H1 (cell line): ENCODE data around the gene HOMER3. TPM values are rescaled to one million over a fixed set of nuclear protein-coding genes. Genes with fewer than 3 reads are reported as not detected.

Experiments used
- CTCF ChIA-PET: fragments of 300-600 bp; sonication (Branson Sonifier 250); formaldehyde crosslinking; loops from one replicate; lab custom pipeline; 2021; ENCODE audit not compliant: partially characterized antibody; lab: Charles Lee
- POLR2A ChIA-PET: fragments of 300-600 bp; sonication (Branson Sonifier 250); formaldehyde crosslinking; loops from one replicate; lab custom pipeline; 2021; ENCODE audit warnings: inconsistent platforms; ENCODE audit not compliant: partially characterized antibody; lab: Charles Lee
- DNase-seq, 2 experiments: peaks; one replicate each; pipeline versions ENCODE4 v3.0.0 to v3.0.0-alpha.2; 2010 to 2022; ENCODE audit warnings: low spot score in 2 of 2, low read depth in 1 of 2, mixed read lengths in 1 of 2
- FAIRE-seq: peaks from 2 replicates; lab custom pipeline; 2011; peaks lifted over from hg19 to GRCh38; lab: Jason Lieb, UNC
- H2AFZ ChIP-seq: 2 replicates; pipeline ENCODE4 v1.8.1; 2012; ENCODE audit warnings: low read length, inconsistent platforms
- H2AK5ac ChIP-seq: 2 replicates; pipeline ENCODE4 v1.6.1; 2013; ENCODE audit warnings: low read depth, low read length
- H2BK120ac ChIP-seq: replicated peaks from 2 replicates; pipeline ENCODE3; 2013; ENCODE audit warnings: low read depth, low read length, inconsistent platforms
- H2BK12ac ChIP-seq: 2 replicates; pipeline ENCODE4 v1.6.1; 2013; ENCODE audit warnings: low read depth, low read length
- H2BK15ac ChIP-seq: 2 replicates; pipeline ENCODE4 v1.6.1; 2013; ENCODE audit warnings: low read length
- H2BK20ac ChIP-seq: 2 replicates; pipeline ENCODE4 v1.6.1; 2013; ENCODE audit warnings: low read length
- H2BK5ac ChIP-seq: 2 replicates; pipeline ENCODE4 v1.6.1; 2013; ENCODE audit warnings: low read depth, low read length
- H3K14ac ChIP-seq: 2 replicates; pipeline ENCODE4 v1.6.1; 2013; ENCODE audit warnings: inconsistent platforms; ENCODE audit not compliant: insufficient read length
- H3K18ac ChIP-seq: 2 replicates; pipeline ENCODE4 v1.6.1; 2013; ENCODE audit warnings: low read length; ENCODE audit errors: extremely low read depth
- H3K23ac ChIP-seq: 2 replicates; pipeline ENCODE4 v1.6.1; 2013; ENCODE audit warnings: inconsistent platforms; ENCODE audit not compliant: insufficient read length
- H3K23me2 ChIP-seq: 2 replicates; pipeline ENCODE4 v1.6.1; 2013; ENCODE audit warnings: low read depth, low read length
- H3K27ac ChIP-seq: 2 replicates; pipeline ENCODE4 v1.6.1; 2011; ENCODE audit warnings: low read depth, low read length, inconsistent platforms
- H3K27me3 ChIP-seq, 4 experiments: replicated peaks in 1 of 4; 1 replicate in 1 of 4; 2 replicates in 3 of 4; pipeline versions ENCODE4 v1.6.1 to v1.8.1; 2011 to 2013; ENCODE audit warnings: low read length in 3 of 4, mild to moderate bottlenecking in 3 of 4, inconsistent platforms in 2 of 4, mixed read lengths in 2 of 4, moderate library complexity in 1 of 4; ENCODE audit not compliant: control insufficient read depth in 3 of 4, insufficient read depth in 3 of 4; ENCODE audit errors: extremely low read depth in 1 of 4
- H3K36me3 ChIP-seq, 4 experiments: 2 replicates each; pipeline versions ENCODE4 v1.6.1 to v1.8.1; 2011 to 2013; ENCODE audit warnings: mild to moderate bottlenecking in 4 of 4, low read length in 3 of 4, moderate library complexity in 2 of 4, control low read depth in 1 of 4, inconsistent platforms in 1 of 4; ENCODE audit not compliant: insufficient read depth in 4 of 4, control insufficient read depth in 2 of 4
- H3K4ac ChIP-seq: replicated peaks from 2 replicates; pipeline ENCODE3; 2013; ENCODE audit warnings: low read length, low read depth, mixed read lengths, inconsistent platforms; ENCODE audit not compliant: insufficient read length
- H3K4me1 ChIP-seq, 4 experiments: replicated peaks in 1 of 4; 1 replicate in 1 of 4; 2 replicates in 3 of 4; pipeline versions ENCODE4 v1.6.1 to v1.8.1; 2011 to 2013; ENCODE audit warnings: low read length in 3 of 4, inconsistent platforms in 2 of 4, mixed read lengths in 1 of 4; ENCODE audit not compliant: insufficient read depth in 4 of 4, control insufficient read depth in 3 of 4
- H3K4me2 ChIP-seq, 2 experiments: 2 replicates each; pipeline versions ENCODE4 v1.6.1 to v1.8.1; 2011 to 2013; ENCODE audit warnings: low read depth in 2 of 2, low read length in 2 of 2, control low read depth in 1 of 2, inconsistent platforms in 1 of 2, mild to moderate bottlenecking in 1 of 2; ENCODE audit not compliant: insufficient read depth in 1 of 2
- H3K4me3 ChIP-seq, 4 experiments: fragments of 200-600, 300-600 bp in 1 of 4; sonication (generic), shearing (Covaris generic), sonication (Bioruptor Twin) in 1 of 4; 2 replicates each; pipeline versions ENCODE4 v1.5.1 to v1.8.1; 2011 to 2016; ENCODE audit warnings: low read length in 4 of 4, low read depth in 3 of 4, control low read depth in 2 of 4, inconsistent platforms in 2 of 4, mild to moderate bottlenecking in 2 of 4, mixed read lengths in 1 of 4, moderate library complexity in 1 of 4; ENCODE audit not compliant: insufficient read depth in 2 of 4; ENCODE audit errors: extremely low read depth in 1 of 4
- H3K56ac ChIP-seq: replicated peaks from 2 replicates; pipeline ENCODE3; 2013; ENCODE audit warnings: low read depth, mild to moderate bottlenecking, mixed read lengths, low read length, inconsistent platforms; ENCODE audit not compliant: insufficient read length
- H3K79me1 ChIP-seq: 2 replicates; pipeline ENCODE4 v1.6.1; 2013; ENCODE audit warnings: low read depth, low read length, control low read depth
- H3K79me2 ChIP-seq, 2 experiments: 2 replicates each; pipeline versions ENCODE4 v1.6.1 to v1.8.1; 2012 to 2013; ENCODE audit warnings: low read length in 2 of 2, mild to moderate bottlenecking in 2 of 2, inconsistent platforms in 1 of 2; ENCODE audit not compliant: insufficient read depth in 2 of 2, control insufficient read depth in 1 of 2
- H3K9ac ChIP-seq, 4 experiments: replicated peaks in 1 of 4; 1 replicate in 1 of 4; 2 replicates in 3 of 4; pipeline versions ENCODE4 v1.6.1 to v1.8.1; 2011 to 2013; ENCODE audit warnings: low read depth in 3 of 4, low read length in 3 of 4, control low read depth in 2 of 4, mild to moderate bottlenecking in 2 of 4, moderate library complexity in 2 of 4, inconsistent platforms in 1 of 4; ENCODE audit errors: extremely low read depth in 1 of 4
- H3K9me3 ChIP-seq, 2 experiments: 2 replicates each; pipeline versions ENCODE4 v1.6.1 to v1.8.1; 2012 to 2013; ENCODE audit warnings: mild to moderate bottlenecking in 2 of 2, moderate library complexity in 2 of 2, control low read depth in 1 of 2, inconsistent platforms in 1 of 2, low read depth in 1 of 2, low read length in 1 of 2, mixed read lengths in 1 of 2; ENCODE audit not compliant: insufficient read depth in 2 of 2
- H4K20me1 ChIP-seq, 2 experiments: replicated peaks in 1 of 2; 2 replicates each; pipeline versions ENCODE3 to v1.8.1; 2011 to 2013; ENCODE audit warnings: inconsistent platforms in 2 of 2, low read length in 2 of 2, mild to moderate bottlenecking in 1 of 2; ENCODE audit not compliant: insufficient read depth in 2 of 2, control insufficient read depth in 1 of 2
- H4K5ac ChIP-seq: 2 replicates; pipeline ENCODE4 v1.6.1; 2013; ENCODE audit warnings: low read length, low read depth, mixed read lengths, inconsistent platforms; ENCODE audit not compliant: insufficient read length
- H4K8ac ChIP-seq: 2 replicates; pipeline ENCODE4 v1.8.0; 2013; ENCODE audit warnings: mild to moderate bottlenecking, moderate library complexity, low read length, inconsistent platforms; ENCODE audit not compliant: insufficient read depth; ENCODE audit errors: extremely low read depth
- H4K91ac ChIP-seq: replicated peaks from 2 replicates; pipeline ENCODE3; 2013; ENCODE audit warnings: low read length, mixed read lengths, inconsistent platforms; ENCODE audit not compliant: insufficient read length
- WGBS, 2 experiments: shearing (Covaris generic) in 1 of 2; methylation state at CpG; one replicate each; pipeline versions ENCODE4 v1.1.6 to v1.1.7; 2013 to 2015; ENCODE audit warnings: low lambda C conversion rate in 2 of 2, mixed read lengths in 2 of 2, inconsistent platforms in 1 of 2, low coverage in 1 of 2, missing lambda C conversion rate in 1 of 2; ENCODE audit not compliant: insufficient replicate concordance in 2 of 2, insufficient coverage in 1 of 2, insufficient read length in 1 of 2; ENCODE audit errors: extremely low coverage in 1 of 2, missing lambda C conversion rate in 1 of 2; 5-methylcytosine and 5-hydroxymethylcytosine counted together
- polyA plus RNA-seq, 7 experiments: library from polyadenylated mRNA; depleted of rRNA in 3 of 7; stranded (reverse) in 5 of 7; unstranded in 2 of 7; fragments of >200 nt in 5 of 7; fragments of 200-250 nt in 2 of 7; gene quantifications; 1 replicate in 5 of 7; 2 replicates in 1 of 7; 4 replicates in 1 of 7; pipeline versions ENCODE4 v1.2.1 to v1.2.3, GENCODE V29; 2011 to 2013; ENCODE audit warnings: missing spikeins in 2 of 7, mixed read lengths in 2 of 7
- total RNA-seq: library from RNA; stranded (reverse); fragmentation: NEBNext Ultra II Directional; extraction: Animal tissue kit (Norgen Biotek cat#: 25700); gene quantifications from 2 replicates; pipeline ENCODE4 v1.2.1, GENCODE V29; 2021

HOMER3 gene
- total and polyA plus RNA-seq, 2 of the 8 experiments (the other 6 are each of a cell fraction or from before 2014, with no cell fraction given) = 28.3 to 41.6 TPM

DNA sequence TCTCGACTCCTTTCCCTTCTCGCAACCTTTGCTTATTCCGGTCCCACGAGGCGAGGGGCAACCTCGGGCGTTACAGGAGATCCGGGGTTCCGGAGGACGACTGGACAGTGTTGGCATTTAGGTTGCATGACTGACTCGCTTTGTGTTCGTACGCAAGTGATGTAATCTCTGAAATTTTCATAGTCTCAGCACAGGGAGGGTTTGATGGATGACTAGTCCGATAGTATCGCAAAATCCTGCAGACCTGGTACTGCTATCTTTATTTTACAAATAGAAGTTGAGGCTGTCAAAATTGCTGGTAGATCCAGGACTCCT is 21.2 kb downstream of the HOMER3 start:
- DNase-seq = no peak

More for the DNA sequence above, 21.2 kb downstream of the HOMER3 start:
- Histone ChIP-seq H3K27me3 (no peaks in the 10 kb centered on the region), H3K9me3 (no peaks in the 10 kb centered on the region), H4K5ac (no peak overlapping the region), H3K36me3 (peaks cover 2 to 21% (median 11%) of the 10 kb centered on the region in 4 experiments; a peak in 7 of 8 replicates), H3K23me2 (peaks cover 15% of the 10 kb centered on the region), H3K79me2 (peaks cover 4 to 27% of the 10 kb centered on the region in 2 experiments; a peak in 3 of 4 replicates), H2BK20ac (no peak overlapping the region), H4K8ac (peak overlapping the region; percentile 66; the same call in 1 of the 2 replicates), H3K79me1 (peaks cover 10% of the 10 kb centered on the region), H3K4me1 (peaks cover 0 to 9% (median 6%) of the 10 kb centered on the region in 4 experiments; a peak in 6 of 7 replicates), H4K20me1 (peaks cover 0 to 17% of the 10 kb centered on the region in 2 experiments), H2AK5ac (no peak overlapping the region), H2AFZ (peak overlapping the region; percentile 82; the same call in 1 of the 2 replicates), H3K27ac (0 out of 2 replicates have a peak overlapping the region, but pooled peaks have one; percentile 48), H2BK15ac (no peak overlapping the region), H2BK120ac (no peak overlapping the region), H3K4me2 (peak overlapping the region; percentile 77 to 95), H3K14ac (no peak overlapping the region), H3K4me3 (peak overlapping the region; percentile 82 to 100 (median 100)), H3K23ac (no peak overlapping the region), H3K56ac (peak overlapping the region; percentile 24), H3K4ac (no peak overlapping the region), H3K18ac (no peak overlapping the region), H3K9ac (peak overlapping the region; percentile 65 to 84 (median 76)), H4K91ac (no peak overlapping the region), H2BK5ac (no peak overlapping the region), H2BK12ac (no peak overlapping the region)
- ChIA-PET POLR2A (interaction anchor here (0.7 to 6.7 kb wide), 11 partner anchors 10 to 499 kb away, joined by 3 to 94 read pairs (median 8); partner anchors contain the start of gene CERS1), CTCF (interaction anchor here (0.7 to 1.9 kb wide), 3 partner anchors 15 to 39 kb away, joined by 3 to 5 read pairs (median 3); no protein-coding TSS in a partner anchor)
- WGBS, 2 experiments = 10% methylated on average over 15 of the region's 15 CpGs; no CpG with 5 or more reads in 1 of the 2 experiments
- FAIRE-seq = no peak
